ENCODE results near the gene PRSS27.

Gene PRSS27

DNA sequence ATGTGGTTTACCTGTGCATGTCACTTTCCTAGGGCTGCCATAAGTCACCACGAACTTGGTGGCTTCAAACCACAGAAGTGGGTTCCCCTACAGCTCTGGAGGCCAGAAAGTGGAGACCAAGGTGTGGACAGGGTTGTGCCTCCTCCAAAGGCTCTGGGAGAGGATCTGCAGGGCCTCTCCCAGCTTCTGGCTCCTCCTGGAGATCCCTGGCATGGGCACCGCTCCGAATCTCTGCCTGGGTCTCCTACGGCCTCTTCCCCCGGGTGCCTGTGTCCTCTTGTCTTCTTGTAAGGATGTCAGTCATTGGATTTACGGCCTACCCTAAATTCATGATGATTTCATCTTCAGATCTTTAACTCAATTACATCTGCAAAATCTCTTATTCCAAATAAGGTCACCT is 29.9 kb upstream of the PRSS27 start:
- no peak for DNase-seq

DNA sequence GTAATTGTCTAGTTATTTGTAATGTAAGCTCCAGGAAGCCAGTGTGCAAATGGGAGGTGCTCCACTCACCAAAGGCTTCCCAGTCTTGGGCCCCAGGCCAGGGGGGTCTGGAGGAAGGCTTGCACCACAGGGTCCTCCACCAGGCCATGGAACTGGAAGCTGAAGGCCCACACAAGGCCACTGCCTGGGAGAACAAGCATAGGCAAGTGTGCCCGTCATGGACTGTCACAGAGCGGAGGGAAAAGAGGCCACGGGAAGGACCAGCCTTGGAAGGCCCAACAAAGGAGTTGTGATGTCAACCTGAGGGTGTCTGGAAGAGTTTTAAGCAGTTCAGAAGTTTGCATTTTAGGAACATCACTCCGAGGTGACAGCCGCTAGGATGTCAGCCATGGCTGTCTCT is 29.5 kb upstream of the PRSS27 start:
- no peak for DNase-seq

DNA sequence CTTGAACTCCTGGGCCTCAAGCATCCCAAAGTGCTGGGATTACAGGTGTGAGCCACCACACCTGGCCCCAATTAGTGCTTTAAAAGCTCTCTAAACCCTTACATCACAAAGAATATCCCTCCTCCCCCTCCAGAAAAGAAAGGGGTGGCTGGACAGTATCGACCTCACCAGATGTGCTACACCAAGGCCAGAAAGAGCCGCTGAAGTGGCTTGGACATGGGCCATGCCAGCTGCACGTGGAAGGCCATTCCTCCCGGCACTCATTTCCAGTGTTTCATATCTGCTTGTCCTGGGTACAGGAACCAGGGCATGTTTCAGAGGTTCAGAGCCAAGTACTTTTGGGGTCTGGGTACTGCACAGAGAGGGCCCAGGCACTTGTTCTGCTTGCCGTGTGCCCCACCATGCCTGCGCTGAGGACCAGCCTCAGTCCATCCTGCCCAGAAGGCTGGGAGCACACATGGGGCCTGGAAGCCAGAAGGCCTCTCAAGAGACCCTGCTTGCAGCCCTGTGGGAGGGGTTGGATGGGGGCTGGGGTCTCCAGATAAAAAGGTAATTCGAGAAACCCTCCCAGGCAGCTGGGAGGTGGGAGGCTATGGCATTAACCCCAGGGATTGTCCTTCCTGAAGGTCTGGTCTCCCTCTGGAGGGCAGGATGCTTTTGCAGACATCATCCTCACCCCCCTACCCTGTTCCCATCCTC is 28.9 kb upstream of the PRSS27 start:
- no peak for DNase-seq

DNA sequence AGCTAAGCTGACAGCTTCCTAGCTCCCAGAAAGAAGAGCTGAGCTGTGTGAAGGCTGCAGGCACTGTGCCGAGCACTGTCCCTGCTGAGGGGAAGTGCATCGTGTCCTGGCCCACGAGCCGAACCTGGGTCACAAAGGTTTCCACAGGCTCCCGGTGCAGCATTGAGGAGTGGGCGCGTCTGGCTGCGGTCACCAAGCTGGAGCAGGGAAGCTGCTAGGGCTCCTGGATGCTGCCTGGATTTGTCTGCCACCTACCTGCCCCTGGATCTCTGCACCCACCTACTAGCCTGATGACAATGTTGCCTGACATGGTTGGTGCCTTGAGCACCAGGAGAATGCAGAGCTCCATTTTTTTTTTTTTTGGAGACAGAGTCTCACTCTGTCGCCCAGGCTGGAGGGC is 25.9 kb upstream of the PRSS27 start:
- DNase-seq = no peak

DNA sequence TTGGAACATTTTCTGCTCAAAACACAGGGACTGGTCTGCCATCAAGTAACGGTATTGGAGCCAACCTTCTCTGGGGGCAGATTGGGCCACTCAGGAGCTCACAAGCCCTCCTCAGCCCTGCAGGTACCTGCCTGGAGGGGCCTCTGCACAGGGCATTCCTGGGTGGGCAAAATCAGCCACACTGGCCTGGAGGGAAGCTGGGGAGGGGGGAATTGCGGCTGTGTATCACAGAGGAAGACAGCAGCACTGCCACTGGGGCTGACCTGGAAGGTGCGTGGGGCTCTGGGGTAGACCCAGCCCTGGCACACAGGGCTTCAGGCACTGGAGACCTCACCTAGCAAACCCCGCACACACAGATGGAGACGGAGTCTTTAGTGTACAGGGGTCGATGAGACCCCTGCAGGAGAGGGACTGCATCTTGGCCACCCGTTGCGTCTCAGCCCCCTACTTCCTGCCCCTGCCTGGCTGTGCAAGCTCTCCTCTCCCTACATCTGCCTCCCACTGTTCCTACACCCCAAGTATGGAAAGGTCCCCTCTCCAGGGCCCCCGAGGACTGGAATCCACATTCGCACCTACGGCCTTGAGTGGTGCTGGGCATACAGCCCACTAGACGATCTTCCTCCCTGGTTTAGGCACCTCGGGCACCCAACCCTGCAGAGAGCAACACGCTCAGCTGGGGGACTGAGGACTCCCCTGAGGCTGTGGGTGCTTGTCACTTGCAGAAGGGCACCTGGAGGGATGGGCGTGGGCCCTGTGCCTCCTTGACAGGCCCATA is 25.3 kb upstream of the PRSS27 start:
- DNase-seq = no peak

DNA sequence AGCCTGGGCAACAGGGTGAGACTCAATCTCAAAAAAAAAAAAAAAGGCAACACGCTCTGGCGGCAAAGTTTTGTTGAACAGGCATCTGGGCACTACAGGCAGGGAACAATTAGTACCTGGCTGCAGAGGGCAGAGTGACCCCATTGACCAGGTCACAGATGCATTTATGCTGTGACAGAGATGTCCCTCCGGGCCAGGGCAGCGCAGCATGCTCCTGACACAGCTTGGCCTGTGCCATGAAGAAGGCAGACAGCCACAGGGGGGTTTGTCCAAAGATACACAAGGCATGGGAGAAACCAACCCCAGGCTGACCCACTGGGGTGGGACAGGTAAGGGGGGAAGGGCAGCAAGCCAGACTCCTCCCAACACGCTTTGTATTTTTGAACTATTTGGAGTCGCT is 24.7 kb upstream of the PRSS27 start:
- DNase-seq = no peak

DNA sequence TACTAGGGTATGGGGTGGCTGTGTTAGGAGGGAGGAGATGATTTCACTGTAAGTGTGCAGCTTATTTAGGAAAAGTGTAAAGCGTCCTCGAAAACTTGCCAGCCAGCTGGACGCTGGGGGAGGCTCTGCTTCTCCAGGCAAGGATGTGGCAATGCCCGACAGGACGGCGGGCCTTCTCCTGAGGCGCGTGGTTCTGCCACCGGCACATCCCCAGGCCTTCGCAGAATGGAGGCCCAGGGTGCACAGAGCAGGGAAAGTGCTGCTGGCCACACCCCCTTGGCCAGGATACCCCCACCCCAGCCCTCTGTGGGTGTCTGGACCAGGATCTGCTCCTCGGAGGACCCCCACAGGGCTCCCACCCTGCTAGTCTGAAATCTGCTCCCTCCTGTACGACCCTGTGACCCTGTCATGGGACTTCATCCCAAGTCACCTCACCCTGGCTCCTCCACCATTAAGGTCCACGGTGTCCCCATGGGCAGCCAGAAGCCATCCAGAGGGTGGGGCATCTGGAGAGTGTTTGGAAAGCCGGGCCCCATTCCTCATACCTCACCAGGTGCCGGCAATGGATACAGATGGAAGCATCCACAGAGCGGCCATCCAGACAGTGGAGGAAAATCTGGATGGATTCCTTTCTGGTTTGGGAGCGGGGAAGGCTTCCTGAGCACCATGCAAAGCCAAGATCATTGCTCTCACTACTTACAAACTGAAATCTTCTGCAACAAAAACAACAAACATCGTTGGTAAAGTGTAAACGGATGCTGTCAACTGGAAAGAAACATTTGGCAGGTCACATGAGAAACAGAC is 23.2 kb upstream of the PRSS27 start:
- DNase-seq = no peak

DNA sequence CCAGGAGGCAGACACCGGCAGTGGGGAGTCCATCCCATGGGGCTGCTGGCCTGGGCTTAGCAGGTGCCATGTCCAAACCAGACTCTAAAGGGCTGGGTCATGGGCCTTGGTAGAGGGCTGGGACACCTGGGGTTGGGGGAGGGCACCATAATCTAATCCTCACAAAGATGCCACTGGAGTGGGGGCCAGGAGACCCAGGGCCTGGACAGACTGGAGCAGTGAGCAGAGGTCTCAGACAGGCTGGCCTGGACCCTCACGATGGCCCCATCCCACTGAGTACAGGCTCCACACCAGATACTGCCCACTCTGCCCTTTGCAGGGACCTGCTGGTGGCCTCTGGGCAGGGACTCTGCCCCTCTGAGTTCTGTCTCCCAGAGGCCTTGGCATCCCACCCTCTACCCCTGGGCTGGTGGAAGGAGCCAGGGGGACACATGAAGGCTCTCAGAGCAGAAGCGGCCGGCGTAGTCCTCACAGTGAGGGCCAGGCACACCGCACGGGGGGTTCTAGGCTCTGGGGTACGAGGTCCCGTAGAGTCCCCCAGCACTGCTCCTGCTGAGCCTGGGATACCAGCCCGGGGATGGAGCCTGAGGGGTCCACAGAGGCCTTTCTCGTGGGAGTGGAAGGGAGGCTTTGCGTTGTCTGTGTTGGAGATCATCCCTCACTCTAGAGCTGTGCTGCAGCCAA is 22.4 kb upstream of the PRSS27 start:
- no peak for DNase-seq

DNA sequence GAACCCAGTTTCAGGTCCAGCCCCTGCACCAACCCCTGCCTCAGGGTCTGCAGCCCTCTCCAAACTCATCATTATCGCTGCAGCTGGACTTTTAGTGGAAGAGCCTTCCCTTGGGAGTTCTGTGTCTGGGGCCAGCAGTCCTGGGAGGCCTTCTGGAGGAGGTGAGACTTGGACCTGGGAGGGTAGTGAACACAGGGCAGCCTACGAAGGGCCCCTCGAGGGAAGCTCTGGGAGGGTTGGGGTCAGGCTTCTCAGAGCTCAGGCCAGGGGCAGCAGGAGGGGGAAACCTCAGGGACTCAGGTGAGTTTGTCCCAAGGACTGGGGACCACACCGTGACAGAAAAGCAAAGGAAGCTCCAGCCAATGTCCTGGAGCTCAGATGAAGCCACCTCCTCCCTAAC is 21.1 kb upstream of the PRSS27 start:
- no peak for DNase-seq

DNA sequence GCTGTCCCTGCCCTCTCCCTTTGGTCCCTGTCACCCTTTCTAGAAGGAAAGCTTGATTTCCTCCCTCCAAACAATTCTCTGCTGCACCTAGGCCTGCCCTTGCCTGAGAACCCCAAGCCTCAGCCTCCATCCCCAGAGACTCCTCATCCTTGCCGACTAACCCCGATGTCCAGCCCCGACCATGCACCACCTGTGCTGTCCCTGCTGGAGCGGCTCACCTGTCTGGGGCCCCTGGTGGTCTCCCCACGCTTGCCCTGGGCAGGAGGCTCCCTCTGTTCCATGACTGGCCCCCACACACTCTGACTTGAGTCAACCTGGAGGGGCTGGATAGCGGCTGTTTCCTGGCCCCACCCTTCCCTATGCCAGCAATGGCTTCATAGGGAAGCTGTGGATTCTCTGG is 20.5 kb upstream of the PRSS27 start:
- no peak for DNase-seq

DNA sequence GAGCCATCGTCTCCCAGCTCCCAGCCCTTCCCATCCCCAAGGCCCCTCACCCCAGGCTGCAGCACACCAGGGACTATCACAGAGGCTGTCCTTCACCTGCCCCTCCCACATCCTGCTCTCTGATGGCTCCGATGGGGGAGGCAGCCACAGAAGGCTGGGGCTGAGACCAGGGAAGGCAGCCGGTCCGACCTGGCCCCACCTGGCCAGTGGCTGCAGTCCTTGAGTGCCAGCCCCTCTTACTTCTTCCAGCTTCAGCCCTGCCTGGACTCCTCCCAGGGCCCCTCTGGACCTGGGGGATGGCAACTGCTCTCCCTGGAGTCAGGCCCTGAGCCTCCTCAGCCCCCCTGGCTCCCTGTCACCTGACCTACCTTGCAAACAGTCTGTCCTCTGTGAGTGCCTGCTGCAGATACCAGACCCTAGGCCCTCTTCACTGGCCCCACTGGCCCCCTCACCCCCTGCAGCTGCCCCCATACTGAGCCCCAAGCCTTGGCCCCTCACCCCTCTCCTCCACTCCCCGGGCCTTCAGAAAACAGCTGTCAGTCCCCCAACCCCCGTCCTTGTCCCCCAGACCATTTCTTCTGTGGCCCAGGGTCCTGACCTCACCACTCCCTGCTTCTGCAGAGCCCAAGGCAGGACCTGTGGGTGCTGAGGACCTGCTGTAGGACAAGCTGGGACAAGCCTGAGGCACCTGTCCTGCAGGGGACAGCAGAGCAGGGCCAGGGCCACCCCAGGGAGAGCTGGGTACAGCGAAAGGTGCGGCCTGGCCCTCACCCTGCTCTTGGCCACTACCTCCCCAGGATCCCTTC is 19.8 kb upstream of the PRSS27 start:
- no peak for DNase-seq

DNA sequence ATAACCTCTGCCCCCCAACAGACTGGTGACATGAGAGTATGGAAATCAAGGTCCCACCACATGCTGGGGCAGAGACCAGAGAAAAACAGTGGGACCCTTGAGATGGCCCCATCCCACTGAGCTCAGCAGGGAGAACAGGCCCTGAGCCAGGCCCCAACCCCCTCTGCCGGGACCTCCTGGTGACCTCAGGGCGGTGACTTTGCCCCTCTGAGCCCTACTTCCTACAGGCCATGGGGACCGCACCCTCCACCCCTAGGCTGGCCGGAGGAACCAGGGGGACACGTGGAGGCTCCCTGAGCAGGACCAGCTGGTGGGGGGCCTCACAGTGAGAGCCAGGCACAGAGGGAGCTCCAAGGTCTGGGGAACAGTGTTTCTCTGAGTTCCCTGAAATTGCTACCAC is 18.6 kb upstream of the PRSS27 start:
- DNase-seq = no peak

DNA sequence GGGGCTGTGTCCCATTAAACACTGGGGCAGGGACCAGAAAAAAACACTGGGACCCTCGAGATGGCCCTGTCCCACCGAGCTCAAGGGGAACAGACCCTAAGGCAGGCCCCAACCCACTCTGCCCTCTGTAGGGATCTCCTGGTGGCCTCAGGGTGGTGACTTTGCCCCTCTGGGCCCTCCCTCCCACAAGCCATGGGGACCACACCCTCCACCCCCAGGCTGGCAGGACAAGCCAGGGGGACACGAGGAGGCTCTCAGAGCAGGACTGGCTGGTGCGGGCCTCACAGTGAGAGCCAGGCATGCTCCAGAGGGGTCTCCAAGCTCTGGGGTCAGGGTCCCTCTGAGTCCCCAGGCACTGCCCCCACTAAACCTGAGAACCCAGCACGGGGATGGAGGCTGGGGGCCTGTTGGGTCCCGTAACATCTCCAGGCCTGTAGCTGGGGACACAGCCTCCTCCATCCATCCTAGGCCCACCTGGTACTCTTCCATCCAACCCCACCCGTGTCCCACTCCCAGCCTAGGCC is 17.9 kb upstream of the PRSS27 start:
- no peak for DNase-seq

DNA sequence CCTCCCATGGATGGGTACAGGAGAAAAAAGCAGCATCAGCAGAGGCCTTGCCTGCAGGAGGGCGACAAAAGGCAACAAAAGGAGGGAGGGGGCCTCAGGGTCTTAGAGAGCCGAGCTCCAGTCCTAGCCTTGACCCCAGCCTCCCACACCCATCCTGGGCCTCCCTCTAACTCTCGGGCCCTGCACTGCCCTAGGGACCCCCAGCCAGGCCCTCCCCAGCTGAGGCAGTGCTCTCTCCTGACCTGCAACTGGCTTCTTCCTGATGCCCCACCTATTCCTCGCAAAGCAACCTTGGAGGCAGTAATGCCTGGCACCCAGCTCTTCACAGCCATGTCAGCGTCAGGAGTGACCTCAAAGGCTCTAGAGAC is 17.2 kb upstream of the PRSS27 start:
- DNase-seq = no peak

DNA sequence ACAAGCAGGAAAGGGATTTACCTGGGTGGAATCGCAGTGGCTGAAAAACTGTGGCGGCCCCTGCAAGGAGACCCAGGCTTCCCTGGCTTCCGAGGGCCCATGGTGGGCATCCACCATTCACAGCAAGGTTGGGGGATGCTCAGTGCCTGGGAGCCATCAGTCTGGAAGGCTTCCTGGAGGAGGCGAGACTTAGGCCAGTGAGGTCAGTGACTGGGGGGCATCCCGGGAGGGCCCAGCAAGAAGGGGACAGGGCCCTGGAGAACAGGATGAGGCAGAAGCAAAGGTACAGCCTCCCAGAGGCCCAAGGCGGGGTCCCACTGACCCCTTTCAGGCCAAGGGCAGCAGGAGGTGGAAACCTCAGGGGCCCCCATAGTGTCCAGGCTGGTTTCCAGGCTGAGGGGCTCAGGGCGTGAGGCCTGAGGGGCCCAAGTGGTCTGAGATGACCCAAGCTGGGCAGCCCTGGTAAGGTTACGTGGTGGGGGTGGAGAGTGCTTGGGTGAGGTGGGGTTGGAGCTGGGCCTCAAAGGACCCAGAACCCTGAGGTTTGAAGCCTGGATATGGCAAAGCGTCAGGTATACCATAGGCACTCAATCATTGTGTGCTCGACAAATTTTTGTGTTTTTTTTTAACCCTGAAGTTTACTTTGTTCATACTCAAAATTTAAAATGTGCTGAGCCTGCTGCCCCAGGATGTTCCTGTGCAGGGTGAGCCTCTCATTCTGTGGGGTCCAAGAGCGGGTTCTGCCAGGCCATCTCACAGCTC is 16.6 kb upstream of the PRSS27 start:
- DNase-seq = no peak

DNA sequence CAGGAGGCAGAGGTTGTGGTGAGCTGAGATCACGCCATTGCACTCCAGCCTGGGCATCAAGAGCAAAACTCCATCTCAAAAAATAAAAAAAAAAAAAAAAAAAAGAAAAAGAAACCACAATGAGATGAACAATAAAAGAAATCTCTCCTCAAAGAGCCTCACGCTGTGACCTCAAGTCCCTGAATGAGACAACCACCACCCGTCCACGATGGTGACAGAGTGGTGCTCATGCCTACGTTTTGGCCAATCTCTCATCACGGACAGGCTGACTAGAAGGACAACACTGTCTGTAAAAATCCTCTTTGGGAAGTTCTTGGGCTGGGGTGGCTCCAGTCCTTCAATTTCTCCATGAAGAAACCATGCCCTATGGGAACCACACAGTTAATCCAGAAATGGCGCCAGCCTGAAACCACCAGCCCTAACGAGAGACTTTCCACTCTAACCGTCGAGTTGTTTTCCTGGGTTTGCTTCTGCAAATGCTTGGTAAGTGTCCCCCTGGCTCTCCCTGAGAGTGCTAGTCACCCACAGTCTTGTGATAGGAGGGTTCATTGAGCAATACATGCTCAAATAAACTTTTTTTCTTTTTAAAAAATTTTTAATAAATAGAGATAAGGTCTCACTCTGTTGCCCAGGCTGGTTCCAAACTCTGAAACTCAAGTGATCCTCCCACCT is 15.0 kb upstream of the PRSS27 start:
- no peak for DNase-seq

DNA sequence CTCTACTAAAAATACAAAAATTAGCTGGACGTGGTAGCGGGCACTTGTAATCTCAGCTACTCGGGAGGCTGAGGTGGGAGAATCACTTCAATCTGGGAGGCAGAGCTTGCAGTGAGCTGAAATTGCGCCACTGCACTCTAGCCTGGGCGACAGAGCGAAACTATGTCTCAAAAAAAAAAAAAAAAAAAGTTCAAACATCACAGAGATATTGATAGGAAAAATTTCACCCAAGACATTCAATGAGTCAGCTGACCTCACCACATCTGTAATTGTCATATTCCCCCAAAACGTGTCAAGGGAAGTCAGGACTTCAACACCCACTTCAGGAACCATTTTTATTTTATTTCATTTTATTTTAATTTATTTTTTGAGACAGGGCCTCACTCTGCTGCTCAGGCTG is 8.0 kb upstream of the PRSS27 start:
- DNase-seq = no peak

DNA sequence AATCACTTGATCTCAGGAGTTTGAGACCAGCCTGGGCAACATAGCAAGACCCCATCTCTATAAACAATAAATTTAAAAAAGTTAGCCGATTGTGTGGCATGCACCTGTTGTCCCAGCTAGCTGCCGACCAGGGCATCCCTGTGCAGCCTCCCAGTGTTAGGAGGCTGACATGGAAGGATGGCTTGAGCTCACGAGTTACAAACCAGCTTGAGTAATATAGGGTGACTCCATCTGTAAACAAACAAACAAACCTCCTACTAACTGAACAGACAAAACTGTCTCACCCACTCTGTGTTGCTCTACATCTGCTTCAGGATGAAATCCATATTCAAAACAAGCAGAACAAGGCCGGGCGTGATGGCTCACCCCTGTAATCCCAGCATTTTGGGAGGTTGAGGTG is 6.9 kb upstream of the PRSS27 start:
- no peak for DNase-seq

DNA sequence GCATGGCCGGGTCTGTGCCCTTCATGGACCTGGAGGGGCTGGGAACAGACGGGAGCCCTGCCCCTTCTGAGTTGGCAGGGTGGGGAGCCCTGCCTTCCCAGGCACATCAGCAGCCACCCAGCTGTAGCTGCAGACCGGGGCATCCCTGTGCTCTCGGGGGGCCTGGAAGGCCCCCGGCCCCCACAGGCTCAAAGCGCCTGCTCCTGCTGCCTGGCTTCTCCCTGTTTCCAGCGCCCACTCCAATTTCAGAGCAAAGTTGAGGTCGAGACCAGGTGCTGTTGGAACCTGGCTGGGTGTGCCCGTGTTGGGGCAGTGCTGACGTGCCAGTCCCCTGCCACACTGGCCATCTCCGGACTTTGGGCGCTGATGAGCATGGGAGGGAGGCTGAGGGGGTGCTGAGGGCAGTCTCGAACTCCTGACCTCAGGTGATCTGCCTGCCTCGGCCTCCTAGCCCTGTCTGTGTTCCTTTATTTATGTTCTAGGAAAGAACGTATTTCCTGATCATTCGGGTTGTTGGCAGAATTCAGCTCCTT is 4.9 kb upstream of the PRSS27 start:
- DNase-seq = no peak

DNA sequence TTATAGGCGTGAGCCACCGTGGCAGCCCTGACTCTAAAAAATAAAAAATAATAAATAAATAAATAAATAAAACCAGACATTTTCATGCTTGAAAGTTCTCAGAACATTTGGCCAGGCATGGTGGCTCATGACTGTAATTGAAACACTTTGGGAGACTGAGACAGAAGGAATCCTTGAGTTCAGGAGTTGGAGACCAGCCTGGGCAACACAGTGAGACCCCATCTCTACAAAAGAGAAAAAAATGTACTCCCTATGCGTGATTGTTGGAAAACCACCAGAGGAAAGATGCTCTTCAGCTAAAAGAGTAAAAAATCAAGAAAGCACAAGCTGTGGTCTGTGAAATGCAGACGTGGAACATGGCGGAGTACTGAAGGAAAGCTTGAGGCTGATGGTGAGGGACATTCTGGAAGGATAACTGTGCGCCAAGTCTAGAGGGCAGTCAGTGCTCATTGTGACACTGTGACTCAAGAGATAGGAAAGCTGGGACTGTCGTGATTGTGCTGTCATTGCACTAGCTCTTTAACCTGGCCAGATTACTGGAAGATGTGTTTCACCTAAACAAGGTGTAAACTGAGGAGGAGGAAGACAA is 4.2 kb upstream of the PRSS27 start:
- no peak for DNase-seq

All from activated CD4-positive, alpha-beta T cell treated with anti-CD3 and anti-CD28 coated beads for 48 hours (primary cell).